ENCODE results near the gene PCCA.
A peak's percentile ranks its signal among the peaks of the same experiment; 100 is the strongest.
"Not testable (repeated sequence)": the region's sequence is repeated elsewhere in the genome, so short reads cannot be mapped to it uniquely, and the experiment has no call there.

PCCA gene

DNA sequence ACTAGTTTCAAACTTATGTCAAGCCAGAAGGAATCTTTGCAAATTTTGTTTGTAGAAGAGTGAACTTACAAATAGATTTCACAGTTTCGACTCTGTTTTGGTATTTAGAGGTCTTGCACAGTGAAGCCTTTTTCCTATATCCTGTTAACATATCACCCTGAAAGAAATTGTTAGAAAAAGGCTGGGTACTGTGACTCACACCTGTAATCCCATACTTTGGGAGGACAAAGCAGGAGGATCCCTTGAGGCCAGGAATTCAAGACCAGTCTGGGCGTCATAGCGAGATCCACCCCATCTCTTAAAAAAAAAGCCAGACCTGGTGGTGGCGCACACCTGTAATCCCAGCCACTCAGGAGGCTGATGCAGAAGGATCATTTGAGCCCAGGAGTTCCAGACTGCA, 275.7 kb downstream of the PCCA start:
- no peak for DNase-seq (ENCODE audit: low read depth)
- TF ChIP-seq, protein P1, sequence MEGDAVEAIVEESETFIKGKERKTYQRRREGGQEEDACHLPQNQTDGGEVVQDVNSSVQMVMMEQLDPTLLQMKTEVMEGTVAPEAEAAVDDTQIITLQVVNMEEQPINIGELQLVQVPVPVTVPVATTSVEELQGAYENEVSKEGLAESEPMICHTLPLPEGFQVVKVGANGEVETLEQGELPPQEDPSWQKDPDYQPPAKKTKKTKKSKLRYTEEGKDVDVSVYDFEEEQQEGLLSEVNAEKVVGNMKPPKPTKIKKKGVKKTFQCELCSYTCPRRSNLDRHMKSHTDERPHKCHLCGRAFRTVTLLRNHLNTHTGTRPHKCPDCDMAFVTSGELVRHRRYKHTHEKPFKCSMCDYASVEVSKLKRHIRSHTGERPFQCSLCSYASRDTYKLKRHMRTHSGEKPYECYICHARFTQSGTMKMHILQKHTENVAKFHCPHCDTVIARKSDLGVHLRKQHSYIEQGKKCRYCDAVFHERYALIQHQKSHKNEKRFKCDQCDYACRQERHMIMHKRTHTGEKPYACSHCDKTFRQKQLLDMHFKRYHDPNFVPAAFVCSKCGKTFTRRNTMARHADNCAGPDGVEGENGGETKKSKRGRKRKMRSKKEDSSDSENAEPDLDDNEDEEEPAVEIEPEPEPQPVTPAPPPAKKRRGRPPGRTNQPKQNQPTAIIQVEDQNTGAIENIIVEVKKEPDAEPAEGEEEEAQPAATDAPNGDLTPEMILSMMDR (IDR thresholded peaks at IDR 0.05; ENCODE audit: low read length, missing control alignments): no peak
- no peak overlapping the region for H3K4me3 ChIP-seq (replicated peaks; ENCODE audit: low read depth, low read length)

DNA sequence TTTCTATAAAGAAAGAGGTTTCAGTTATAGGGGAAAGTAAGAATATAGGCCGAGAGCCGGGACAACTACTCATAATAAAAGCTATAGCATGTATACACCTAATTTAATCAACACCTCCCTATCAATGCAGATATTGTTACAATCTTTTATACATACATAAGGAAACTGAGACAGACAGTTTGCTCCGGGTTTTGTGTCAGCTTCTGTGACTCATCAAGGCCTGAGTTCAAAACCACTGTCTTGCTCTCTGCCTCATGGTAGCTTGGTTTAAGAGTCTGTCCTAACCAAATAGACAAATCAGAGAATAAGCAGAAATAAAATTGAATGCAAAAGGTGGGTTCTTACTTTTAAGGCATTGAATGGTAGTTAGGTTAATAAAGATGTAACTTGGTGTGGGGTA, 276.8 kb downstream of the PCCA start:
- H3K4me3 ChIP-seq (replicated peaks; ENCODE audit: low read depth, low read length): no peak overlapping the region
- TF ChIP-seq, protein P1 (IDR thresholded peaks at IDR 0.05; ENCODE audit: low read length, missing control alignments): no peak
- no peak for DNase-seq (ENCODE audit: low read depth)

DNA sequence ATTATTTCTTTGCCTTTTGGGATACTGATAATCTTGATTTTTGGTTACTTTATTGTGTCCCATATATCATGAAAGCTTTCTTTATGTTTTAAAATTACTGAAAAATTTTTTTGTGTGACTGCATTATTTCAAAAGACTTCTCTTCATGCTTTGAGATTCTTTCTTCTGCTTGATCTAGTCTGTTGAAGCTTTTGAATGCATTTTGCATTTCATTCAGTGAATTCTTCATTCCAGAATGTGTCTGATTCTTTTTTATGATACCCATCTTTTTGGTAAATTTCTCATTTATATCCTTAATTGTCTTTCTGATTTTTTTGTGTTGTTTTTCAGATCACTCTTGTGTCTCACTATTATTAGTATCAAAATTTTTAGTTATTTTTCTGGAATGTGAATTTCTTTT, 289.6 kb downstream of the PCCA start:
- no peak for DNase-seq (ENCODE audit: low read depth)
- TF ChIP-seq, protein P1 (IDR thresholded peaks at IDR 0.05; ENCODE audit: low read length, missing control alignments): no peak
- no peak overlapping the region for H3K4me3 ChIP-seq (replicated peaks; ENCODE audit: low read depth, low read length)

DNA sequence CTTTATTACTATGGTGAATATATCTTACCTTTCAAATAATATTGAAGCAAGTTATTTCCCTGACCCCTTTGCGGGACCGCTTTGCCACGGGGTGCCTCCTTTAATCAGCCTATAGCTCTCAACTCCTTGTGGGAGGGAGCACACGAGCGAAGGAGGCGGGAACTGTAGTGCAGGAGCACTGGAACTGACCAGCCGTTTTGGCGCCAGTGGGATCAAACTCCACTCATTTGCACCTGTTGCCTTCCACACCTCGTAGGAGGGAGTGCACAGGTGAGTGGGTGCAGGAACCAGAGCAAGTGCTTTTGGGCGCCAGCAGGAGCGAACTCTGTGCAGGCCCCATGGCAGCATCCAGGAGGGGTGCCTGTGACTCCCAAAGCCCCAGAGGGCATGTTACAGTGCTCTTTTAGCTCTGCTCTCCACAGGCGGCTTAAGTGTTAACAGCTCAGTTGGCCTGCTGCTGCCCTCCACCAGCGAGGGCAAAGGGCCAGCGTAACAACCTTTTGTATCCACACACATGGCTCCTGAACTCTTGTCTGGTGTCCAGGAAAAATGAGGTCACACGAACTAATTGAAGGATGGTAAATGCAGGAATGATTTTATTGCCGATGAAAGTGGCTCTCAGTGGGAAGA, 292.8 kb downstream of the PCCA start:
- TF ChIP-seq, protein P1 (IDR thresholded peaks at IDR 0.05; ENCODE audit: low read length, missing control alignments): no peak
- H3K4me3 ChIP-seq (replicated peaks; ENCODE audit: low read depth, low read length): no peak overlapping the region
- no peak for DNase-seq (ENCODE audit: low read depth)

DNA sequence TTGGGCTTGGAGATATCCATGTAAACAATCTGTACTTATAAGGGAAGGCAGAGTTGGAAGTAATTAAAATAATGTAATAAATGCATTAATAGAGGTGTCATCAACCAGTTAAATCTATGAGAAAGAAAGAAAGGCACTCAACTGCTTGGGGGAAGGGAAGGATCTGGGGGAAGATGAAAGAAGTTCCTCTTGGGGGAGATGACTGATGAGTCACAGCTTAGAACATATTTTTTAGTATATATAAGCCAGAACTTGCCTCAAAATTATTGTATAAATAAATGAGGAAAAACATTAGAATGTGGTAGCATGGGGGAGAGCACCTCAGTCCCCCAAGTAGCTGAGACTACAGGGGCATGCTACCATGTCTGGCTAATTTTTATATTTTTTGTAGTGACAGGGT, 293.9 kb downstream of the PCCA start:
- no peak overlapping the region for H3K4me3 ChIP-seq (replicated peaks; ENCODE audit: low read depth, low read length)
- DNase-seq (ENCODE audit: low read depth): peak; percentile 48
- TF ChIP-seq, protein P1 (IDR thresholded peaks at IDR 0.05; ENCODE audit: low read length, missing control alignments): no peak

DNA sequence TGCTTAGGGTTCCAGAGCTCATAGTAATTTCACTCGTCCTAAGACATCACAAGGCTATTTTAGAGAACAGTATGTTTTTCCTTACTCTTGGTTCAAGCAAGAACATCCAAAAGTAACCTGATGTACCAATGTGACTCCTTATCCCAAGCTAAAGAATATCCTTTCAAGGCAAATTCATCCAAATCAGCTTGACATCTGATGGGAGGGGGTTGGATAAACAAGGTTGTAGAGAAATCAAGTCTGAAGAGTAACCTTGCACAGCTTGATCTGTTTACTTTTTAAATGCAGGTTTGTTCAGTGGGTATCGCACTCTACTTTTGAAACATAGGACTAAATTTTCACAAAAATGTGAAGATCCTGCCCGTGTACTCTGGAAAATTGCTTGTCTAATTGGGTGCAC, 298.5 kb downstream of the PCCA start:
- H3K4me3 ChIP-seq (replicated peaks; ENCODE audit: low read depth, low read length): no peak overlapping the region
- TF ChIP-seq, protein P1 (IDR thresholded peaks at IDR 0.05; ENCODE audit: low read length, missing control alignments): no peak
- DNase-seq (ENCODE audit: low read depth): no peak

DNA sequence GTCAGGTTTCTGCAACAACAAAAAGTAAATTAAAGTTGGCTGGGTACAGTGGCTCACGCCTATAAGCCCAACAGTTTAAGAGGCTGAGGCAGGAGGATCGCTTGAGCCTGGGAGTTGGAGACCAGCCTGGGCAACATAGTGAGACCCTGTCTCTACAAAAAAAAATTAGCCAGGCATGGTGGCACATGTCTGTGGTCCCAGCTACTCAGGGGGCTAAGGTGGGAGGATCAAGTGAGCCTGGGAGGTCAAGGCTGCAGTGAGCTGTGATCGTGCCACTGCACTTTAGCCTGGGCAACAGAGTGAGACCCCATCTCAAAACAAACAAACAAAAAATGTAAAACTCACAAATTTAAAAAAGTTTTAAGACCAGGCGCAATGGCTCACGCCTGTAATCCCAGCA, 299.3 kb downstream of the PCCA start:
- not testable (repeated sequence) for DNase-seq (ENCODE audit: low read depth); H3K4me3 ChIP-seq (replicated peaks; ENCODE audit: low read depth, low read length)

Data from fibroblast of pulmonary artery (primary cell).